ENCODE data around the gene RNF144B. TPM values are rescaled to one million over a fixed set of nuclear protein-coding genes. Genes with fewer than 3 reads are reported as not detected.

The RNF144B gene
- total RNA-seq, 1 donor from 2014 or later = 14.7 TPM

- DNase-seq (ENCODE audit: extremely low spot score, unreplicated experiment) = no peak
- Mint-ChIP-seq H3K9me3 (ENCODE audit: unreplicated experiment) (no peaks in the 10 kb centered on the region), H3K4me3 (ENCODE audit: unreplicated experiment) (no peak overlapping the region), H3K4me1 (ENCODE audit: unreplicated experiment) (no peaks in the 10 kb centered on the region), H3K27ac (ENCODE audit: unreplicated experiment) (no peak overlapping the region), H3K27me3 (ENCODE audit: unreplicated experiment) (no peaks in the 10 kb centered on the region), H3K36me3 (ENCODE audit: unreplicated experiment) (no peaks in the 10 kb centered on the region)
- no peak for TF ChIP-seq CTCF (IDR thresholded peaks at IDR 0.05)
Observed at GRCh38 chr6:18380851-18381250, 6.3 kb upstream of the RNF144B start.

- no peak overlapping the region for H3K27ac Mint-ChIP-seq (ENCODE audit: unreplicated experiment)
- H3K9me3 Mint-ChIP-seq (ENCODE audit: unreplicated experiment) = no peaks in the 10 kb centered on the region
- no peak overlapping the region for H3K4me3 Mint-ChIP-seq (ENCODE audit: unreplicated experiment)
- DNase-seq (ENCODE audit: extremely low spot score, unreplicated experiment) = no peak
- H3K36me3 Mint-ChIP-seq (ENCODE audit: unreplicated experiment) = no peaks in the 10 kb centered on the region
- H3K27me3 Mint-ChIP-seq (ENCODE audit: unreplicated experiment) = no peaks in the 10 kb centered on the region
- H3K4me1 Mint-ChIP-seq (ENCODE audit: unreplicated experiment) = peaks cover 13% of the 10 kb centered on the region
- no peak for TF ChIP-seq CTCF (IDR thresholded peaks at IDR 0.05)
Observed at GRCh38 chr6:18383441-18383840, 3.7 kb upstream of the RNF144B start.

GRCh38 chr6:18384621-18385020 is 2.5 kb upstream of the RNF144B start:
- Mint-ChIP-seq H3K4me1 (ENCODE audit: unreplicated experiment) (peaks cover 25% of the 10 kb centered on the region), H3K4me3 (ENCODE audit: unreplicated experiment) (no peak overlapping the region), H3K27me3 (ENCODE audit: unreplicated experiment) (no peaks in the 10 kb centered on the region), H3K27ac (ENCODE audit: unreplicated experiment) (no peak overlapping the region), H3K36me3 (ENCODE audit: unreplicated experiment) (no peaks in the 10 kb centered on the region), H3K9me3 (ENCODE audit: unreplicated experiment) (no peaks in the 10 kb centered on the region)
- DNase-seq (ENCODE audit: extremely low spot score, unreplicated experiment) = no peak
- no peak for TF ChIP-seq CTCF (IDR thresholded peaks at IDR 0.05)

GRCh38 chr6:18386298-18386976 is 713 bp upstream of the RNF144B start:
- TF ChIP-seq CTCF (IDR thresholded peaks at IDR 0.05) = no peak
- Mint-ChIP-seq H3K27ac (ENCODE audit: unreplicated experiment) (peak overlapping the region; percentile 76), H3K4me1 (ENCODE audit: unreplicated experiment) (peaks cover 43% of the 10 kb centered on the region), H3K9me3 (ENCODE audit: unreplicated experiment) (no peaks in the 10 kb centered on the region), H3K36me3 (ENCODE audit: unreplicated experiment) (no peaks in the 10 kb centered on the region), H3K27me3 (ENCODE audit: unreplicated experiment) (no peaks in the 10 kb centered on the region), H3K4me3 (ENCODE audit: unreplicated experiment) (peak overlapping the region; percentile 87)
- DNase-seq (ENCODE audit: extremely low spot score, unreplicated experiment) = no peak

GRCh38 chr6:18388271-18388670 is 1.1 kb downstream of the RNF144B start:
- DNase-seq (ENCODE audit: extremely low spot score, unreplicated experiment) = no peak
- Mint-ChIP-seq H3K4me1 (ENCODE audit: unreplicated experiment) (peaks cover 55% of the 10 kb centered on the region), H3K27ac (ENCODE audit: unreplicated experiment) (peak overlapping the region; percentile 76), H3K4me3 (ENCODE audit: unreplicated experiment) (peak overlapping the region; percentile 87), H3K9me3 (ENCODE audit: unreplicated experiment) (no peaks in the 10 kb centered on the region), H3K27me3 (ENCODE audit: unreplicated experiment) (no peaks in the 10 kb centered on the region), H3K36me3 (ENCODE audit: unreplicated experiment) (no peaks in the 10 kb centered on the region)
- TF ChIP-seq CTCF (IDR thresholded peaks at IDR 0.05) = no peak
